Astrocyte of the spinal cord (primary cell): Measurements from ENCODE around the gene ACTR3C.

Experiments used
- DNase-seq: peaks from one replicate; pipeline ENCODE4 v3.0.0; 2011; ENCODE audit warnings: low read depth, low spot score
- H3K4me3 ChIP-seq: 2 replicates; pipeline ENCODE4 v1.5.1; 2011; ENCODE audit warnings: low read depth, mild to moderate bottlenecking, low read length, moderate library complexity
- CTCF ChIP-seq: IDR thresholded peaks from 2 replicates; pipeline ENCODE4 v1.5.1; 2012; ENCODE audit warnings: low read depth, mild to moderate bottlenecking, low read length, inconsistent platforms
- in situ Hi-C: cut with HindIII; loops from 2 replicates; pipeline ENCODE4 v1.10.0; 2017; ENCODE audit warnings: low sequenced_read_pairs

Gene ACTR3C

GRCh38 chr7:150341263-150342120, 18.1 kb upstream of the ACTR3C start, which contains the start of gene RARRES2:
RARRES2 (minus strand) TSS chr7:150341629; CDS start chr7:150340609, 1,020 bp downstream.
- no peak for DNase-seq
- no peak for TF ChIP-seq CTCF
- in situ Hi-C loops = no loop called here
- peak within 1 kb of the TSS; percentile 30 for H3K4me3 ChIP-seq

GRCh38 chr7:150340875-150341262, 17.5 kb upstream of the ACTR3C start:
- in situ Hi-C loops = no loop called here
- no peak for TF ChIP-seq CTCF
- no peak for DNase-seq
- H3K4me3 ChIP-seq = peak overlapping the region; percentile 30

- H3K4me3 ChIP-seq = peak overlapping the region; percentile 26
- peak; percentile 22 for DNase-seq
- in situ Hi-C loops = no loop called here
- TF ChIP-seq CTCF = no peak
These were observed 16.8 kb upstream of the ACTR3C start for GRCh38 chr7:150340024-150340749.

GRCh38 chr7:150339409-150339809, 16.1 kb upstream of the ACTR3C start:
- TF ChIP-seq CTCF = no peak
- in situ Hi-C loops = no loop called here
- H3K4me3 ChIP-seq = no peak overlapping the region
- DNase-seq = no peak

- TF ChIP-seq CTCF = no peak
- no peak overlapping the region for H3K4me3 ChIP-seq
- no peak for DNase-seq
- in situ Hi-C loops = no loop called here
These were observed 15.0 kb upstream of the ACTR3C start for GRCh38 chr7:150338166-150338829.

- no peak for DNase-seq
- TF ChIP-seq CTCF = no peak
- in situ Hi-C loops = no loop called here
- H3K4me3 ChIP-seq = no peak overlapping the region
These were observed 14.3 kb upstream of the ACTR3C start for GRCh38 chr7:150337659-150338081.
